ENCODE results near the gene MYOZ2.

Gene MYOZ2

GRCh38 chr4:119135721-119136121 is at the start of gene MYOZ2:
TSS of gene MYOZ2 (plus strand) at chr4:119135832. CDS start at chr4:119136526, 694 bp downstream.
- no peak for DNase-seq (ENCODE audit: low read depth)

- DNase-seq (ENCODE audit: low read depth) = no peak
Observed at GRCh38 chr4:119087121-119087520, 48.5 kb upstream of the MYOZ2 start.

- DNase-seq (ENCODE audit: low read depth) = no peak
Observed at GRCh38 chr4:119087656-119088055, 48.0 kb upstream of the MYOZ2 start.

- no peak for DNase-seq (ENCODE audit: low read depth)
Observed at GRCh38 chr4:119093042-119093827, 42.4 kb upstream of the MYOZ2 start.

- DNase-seq (ENCODE audit: low read depth) = no peak
Observed at GRCh38 chr4:119097282-119097900, 38.2 kb upstream of the MYOZ2 start.

- no peak for DNase-seq (ENCODE audit: low read depth)
Observed at GRCh38 chr4:119098306-119098705, 37.3 kb upstream of the MYOZ2 start.

GRCh38 chr4:119099227-119099810 is 36.3 kb upstream of the MYOZ2 start:
- DNase-seq (ENCODE audit: low read depth) = no peak

- DNase-seq (ENCODE audit: low read depth) = no peak
Observed at GRCh38 chr4:119100655-119101054, 35.0 kb upstream of the MYOZ2 start.

- DNase-seq (ENCODE audit: low read depth) = peak; percentile 95
Observed at GRCh38 chr4:119103263-119103662, 32.4 kb upstream of the MYOZ2 start.

- DNase-seq (ENCODE audit: low read depth) = no peak
Observed at GRCh38 chr4:119104644-119105273, 30.9 kb upstream of the MYOZ2 start.

- DNase-seq (ENCODE audit: low read depth) = no peak
Observed at GRCh38 chr4:119105605-119106004, 30.0 kb upstream of the MYOZ2 start.

- DNase-seq (ENCODE audit: low read depth) = no peak
Observed at GRCh38 chr4:119106036-119107000, 29.3 kb upstream of the MYOZ2 start.

- no peak for DNase-seq (ENCODE audit: low read depth)
Observed at GRCh38 chr4:119110121-119110520, 25.5 kb upstream of the MYOZ2 start.

- no peak for DNase-seq (ENCODE audit: low read depth)
Observed at GRCh38 chr4:119111296-119111695, 24.3 kb upstream of the MYOZ2 start.

- DNase-seq (ENCODE audit: low read depth) = peak; percentile 91
Observed at GRCh38 chr4:119113033-119113655, 22.5 kb upstream of the MYOZ2 start.

- DNase-seq (ENCODE audit: low read depth) = no peak
Observed at GRCh38 chr4:119116021-119116420, 19.6 kb upstream of the MYOZ2 start.

GRCh38 chr4:119116925-119117900 is 18.4 kb upstream of the MYOZ2 start:
- no peak for DNase-seq (ENCODE audit: low read depth)

- DNase-seq (ENCODE audit: low read depth) = no peak
Observed at GRCh38 chr4:119118397-119118796, 17.2 kb upstream of the MYOZ2 start.

GRCh38 chr4:119124352-119124751 is 11.3 kb upstream of the MYOZ2 start:
- DNase-seq (ENCODE audit: low read depth) = no peak

GRCh38 chr4:119125931-119126330 is 9.7 kb upstream of the MYOZ2 start:
- no peak for DNase-seq (ENCODE audit: low read depth)

Data from stromal cell of bone marrow (primary cell).